Nucleus accumbens (tissue), 56 donors: ENCODE data around the gene ZNF563.
"Not testable (repeated sequence)": the region's sequence is repeated elsewhere in the genome, so short reads cannot be mapped to it uniquely, and the experiment has no call there.

Experiments
- DNase-seq, 56 donors: peaks; one replicate each; lab custom pipeline; 2025; lab: John Stamatoyannopoulos, UW

The ZNF563 gene

DNA sequence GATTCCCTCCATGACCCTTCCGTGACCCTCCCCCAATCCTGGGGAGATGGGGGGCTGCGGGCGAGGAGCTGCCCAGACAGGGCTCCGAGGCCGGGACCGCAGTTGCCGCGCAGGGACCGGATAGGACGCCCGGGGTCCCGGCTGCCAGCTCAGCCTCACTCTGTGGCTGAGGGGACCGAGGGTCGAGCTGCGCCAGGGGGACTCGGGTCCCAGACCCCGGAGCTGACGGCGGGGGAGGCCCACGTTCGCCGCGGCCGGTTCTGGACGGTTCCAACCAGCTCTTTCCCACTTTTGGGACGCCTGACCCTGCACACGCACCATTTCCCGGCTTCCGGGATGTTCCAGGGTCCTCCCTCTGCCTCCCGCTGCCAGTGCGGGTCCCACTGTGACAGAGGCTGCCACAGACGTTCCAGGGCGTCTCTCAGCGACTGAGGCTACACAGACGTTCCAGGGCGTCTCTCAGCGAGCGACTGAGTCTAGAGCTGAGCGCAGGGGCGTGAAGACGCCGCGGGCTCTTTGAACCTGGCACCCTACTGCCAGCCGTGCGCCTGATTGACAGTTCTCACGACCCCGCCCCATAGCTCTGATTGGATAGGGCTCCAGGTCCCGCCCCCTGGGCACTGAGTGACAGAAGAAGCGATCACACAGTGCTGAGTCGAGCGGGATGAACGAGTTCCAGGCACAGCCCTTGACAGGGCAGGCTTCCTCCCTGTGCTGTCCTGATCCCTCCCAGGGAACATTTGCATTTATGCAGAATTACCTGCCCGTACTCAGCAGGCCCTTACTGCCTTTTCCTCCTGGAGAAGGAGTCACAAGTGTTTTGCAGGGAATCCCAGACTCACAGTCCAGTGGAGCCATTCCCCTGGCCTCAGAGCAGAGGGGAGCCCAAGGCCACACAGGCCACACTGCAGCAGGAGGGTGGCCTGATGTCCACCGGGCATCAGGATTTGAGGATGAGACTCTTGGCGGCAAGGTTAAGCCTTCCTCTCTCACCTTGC, at the start of gene ZNF563:
Gene ZNF563 (minus strand): TSS at position 472 of the 998 bp plus-strand sequence. CDS start 151 bp downstream, at position 321.
- peak; percentile 78 to 99 (median 96) for DNase-seq

GRCh38 chr19:12380444-12380737, 47.0 kb upstream of the ZNF563 start:
- no peak for DNase-seq

GRCh38 chr19:12379732-12380443, 46.5 kb upstream of the ZNF563 start:
- DNase-seq: no peak

GRCh38 chr19:12374026-12374425, 40.6 kb upstream of the ZNF563 start:
- no peak for DNase-seq

GRCh38 chr19:12365236-12366162, 32.1 kb upstream of the ZNF563 start, which contains the start of gene ZNF442:
ZNF442 (minus strand) TSS chr19:12365683; CDS start chr19:12363631, 2,052 bp downstream.
- DNase-seq: peak; percentile 66 to 98 (median 92)

DNA sequence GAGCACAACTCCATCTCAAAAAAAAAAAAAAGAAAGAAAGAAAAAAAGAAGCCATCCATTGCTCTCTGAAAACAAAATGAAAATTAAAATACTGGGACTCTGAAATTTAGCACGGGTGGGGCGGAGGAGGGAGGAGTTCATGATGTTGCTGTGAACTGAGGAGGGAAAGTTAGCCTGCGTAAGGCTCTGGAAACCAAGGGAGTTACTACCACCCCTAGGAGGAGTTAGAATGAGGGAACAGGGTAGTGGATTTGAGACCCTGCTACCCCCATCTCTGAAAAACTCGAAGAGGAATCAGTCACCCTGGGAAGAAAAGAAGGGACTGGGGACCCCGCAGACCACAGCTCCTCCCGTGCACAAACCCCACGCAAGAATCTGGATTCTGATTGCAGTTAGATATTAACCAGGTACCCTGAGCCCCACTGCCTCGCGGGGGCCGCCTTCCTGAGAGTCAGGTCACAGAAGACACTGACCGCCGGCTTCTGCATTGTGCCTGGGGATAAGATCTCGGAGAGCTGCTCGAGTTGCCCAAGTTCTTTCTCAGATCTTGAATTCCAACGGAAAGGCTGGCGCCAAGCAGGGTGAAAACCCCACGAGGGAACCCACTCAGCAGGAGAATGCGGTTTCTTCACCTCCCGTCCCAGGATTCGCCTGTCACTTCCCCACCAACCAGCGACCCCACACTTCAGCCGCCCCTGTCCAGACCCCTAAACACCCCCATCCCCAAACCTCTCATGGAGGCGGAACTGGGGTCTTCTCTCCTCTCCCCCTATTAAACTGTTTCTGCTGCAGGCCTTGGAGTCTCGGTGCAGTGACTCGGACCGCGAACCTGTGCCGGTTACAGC, 31.2 kb upstream of the ZNF563 start:
- peak in 22 of 56 donors; percentile 2 to 43 (median 20) for DNase-seq

DNA sequence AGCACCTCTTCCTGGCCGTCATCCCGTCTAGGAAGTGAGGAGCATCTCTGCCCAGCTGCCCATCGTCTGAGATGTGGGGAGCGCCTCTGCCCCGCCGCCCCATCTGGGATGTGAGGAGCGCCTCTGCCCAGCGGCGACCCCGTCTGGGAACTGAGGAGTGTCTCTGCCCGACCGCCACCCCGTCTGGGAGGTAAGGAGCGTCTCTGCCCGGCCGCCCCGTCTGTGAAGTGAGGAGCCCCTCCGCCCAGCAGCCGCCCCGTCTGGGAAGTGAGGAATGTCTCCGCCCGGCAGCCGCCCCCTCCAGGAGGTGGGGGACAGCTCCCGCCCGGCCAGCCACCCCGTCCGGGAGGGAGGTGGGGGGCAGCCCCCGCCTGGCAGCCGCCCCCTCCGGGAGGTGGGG, 28.8 kb upstream of the ZNF563 start:
- DNase-seq: not testable (repeated sequence)

DNA sequence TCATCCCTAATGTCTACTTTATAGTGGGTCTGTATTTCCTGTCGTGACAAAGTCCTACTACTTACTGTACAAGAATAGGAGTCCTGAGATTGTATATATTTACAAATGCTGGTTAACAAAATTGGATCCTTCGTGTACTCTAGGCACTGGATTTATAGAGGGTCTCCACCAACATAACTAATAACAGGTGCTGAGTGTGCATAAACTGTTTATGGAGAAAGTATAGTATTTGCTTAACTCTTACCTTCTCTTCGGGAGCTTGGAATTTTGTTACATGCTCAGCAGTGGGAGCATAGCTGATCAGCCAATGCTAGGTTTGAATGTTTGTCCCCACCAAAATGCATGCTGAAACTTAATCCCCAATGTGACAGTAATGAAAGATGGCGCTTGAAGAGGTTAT, 19.9 kb upstream of the ZNF563 start:
- no peak for DNase-seq

GRCh38 chr19:12350890-12351197, 17.4 kb upstream of the ZNF563 start:
- no peak for DNase-seq

GRCh38 chr19:12350185-12350889, 16.9 kb upstream of the ZNF563 start:
- no peak for DNase-seq

DNA sequence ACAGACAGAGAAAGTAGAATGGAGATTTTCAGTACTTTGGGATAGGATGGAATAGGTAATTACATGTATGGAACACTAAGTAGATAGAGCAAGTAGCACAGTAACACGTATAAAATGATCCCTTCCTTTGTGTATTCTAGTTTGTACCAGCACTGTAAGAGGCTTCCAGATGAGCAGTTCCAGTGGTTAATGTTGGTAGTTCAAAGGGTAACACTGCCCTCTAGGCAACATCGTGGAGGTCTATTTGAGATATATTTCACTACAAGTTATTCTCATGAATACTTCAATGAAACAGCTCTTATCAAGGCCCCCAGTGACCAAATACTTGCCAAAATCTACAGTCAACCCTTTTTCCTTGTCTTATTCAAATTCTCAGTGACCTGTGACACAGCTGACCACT, 13.5 kb upstream of the ZNF563 start:
- DNase-seq: no peak

DNA sequence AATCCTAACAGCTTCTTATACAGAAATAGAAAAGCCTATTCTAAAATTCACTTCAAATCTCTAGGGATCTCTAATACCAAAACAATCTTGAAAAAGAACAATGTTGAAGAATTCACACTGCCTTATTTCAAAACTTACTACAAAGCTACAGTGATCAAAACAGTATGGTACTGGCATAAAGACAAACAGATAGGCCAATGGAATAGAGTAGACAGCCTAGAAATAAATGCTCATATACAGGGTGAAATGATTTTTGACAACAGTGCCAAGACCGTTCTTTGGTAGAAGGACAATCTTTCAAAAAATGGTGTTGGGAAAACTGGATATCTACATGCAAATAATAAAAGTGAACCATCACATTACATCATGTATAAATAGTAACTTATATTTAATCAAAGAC, 11.8 kb upstream of the ZNF563 start:
- no peak for DNase-seq

GRCh38 chr19:12331211-12331941, 2.1 kb downstream of the ZNF563 start:
- no peak for DNase-seq

DNA sequence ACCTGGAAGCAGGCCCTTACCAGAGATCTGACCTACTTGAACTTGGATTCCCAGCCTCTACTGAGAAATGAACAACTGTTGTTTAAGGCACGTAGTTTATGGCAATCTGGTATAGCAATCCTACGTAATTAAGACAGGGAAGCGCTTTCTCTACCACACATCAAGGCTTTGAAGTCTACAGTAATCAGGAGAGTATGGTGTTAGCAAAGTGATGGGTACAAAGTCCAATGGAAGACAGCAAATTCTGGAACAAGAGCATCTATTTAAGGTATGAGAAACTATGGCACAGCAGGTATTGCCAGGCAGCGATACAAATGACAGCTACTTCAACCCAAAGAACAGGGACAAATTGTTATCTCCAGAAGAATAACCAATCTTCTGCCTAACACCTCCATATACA, 3.1 kb downstream of the ZNF563 start:
- no peak for DNase-seq

GRCh38 chr19:12325690-12326089, 7.7 kb downstream of the ZNF563 start:
- no peak for DNase-seq

- DNase-seq: no peak
These were observed 14.5 kb downstream of the ZNF563 start for GRCh38 chr19:12318782-12319413.

GRCh38 chr19:12314553-12314952, 18.9 kb downstream of the ZNF563 start:
- no peak for DNase-seq

DNA sequence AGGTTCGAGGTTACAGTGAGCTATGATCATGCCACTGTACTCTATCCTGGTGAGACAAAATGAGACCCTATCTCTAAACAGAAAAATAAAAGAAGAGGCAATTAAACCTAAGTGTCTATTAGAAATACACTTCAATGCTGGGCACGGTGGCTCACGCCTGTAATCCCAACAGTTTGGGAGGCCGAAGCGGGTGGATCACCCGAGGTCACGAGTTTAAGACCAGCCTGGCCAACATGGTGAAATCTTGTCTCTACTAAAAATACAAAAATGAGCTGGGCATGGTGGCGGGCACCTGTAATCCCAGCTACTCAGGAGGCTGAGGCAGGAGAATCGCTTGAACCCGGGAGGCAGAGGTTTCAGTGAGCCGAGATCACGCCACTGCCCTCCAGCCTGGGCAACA, 24.5 kb downstream of the ZNF563 start:
- DNase-seq: not testable (repeated sequence)
